ACC112 (cell line): ENCODE results near the gene CDYL.

Experiments
- H2AFZ ChIP-seq: fragments of 200-600 bp; sonication (generic); one replicate; pipeline ENCODE4 v1.6.0; 2017; ENCODE audit warnings: antibody characterized with exemption, low read length; ENCODE audit not compliant: unreplicated experiment
- H3K27ac ChIP-seq: fragments of 200-600 bp; sonication (generic); 2 replicates; pipeline ENCODE4 v1.5.1; 2014; ENCODE audit warnings: low read depth, mild to moderate bottlenecking, antibody characterized with exemption, low read length, moderate library complexity
- H3K27me3 ChIP-seq: fragments of 200-600 bp; sonication (generic); 2 replicates; pipeline ENCODE4 v1.6.1; 2014; ENCODE audit warnings: mild to moderate bottlenecking, antibody characterized with exemption, low read length, moderate library complexity, mixed read lengths; ENCODE audit not compliant: insufficient read depth
- H3K36me3 ChIP-seq: fragments of 200-600 bp; sonication (generic); 2 replicates; pipeline ENCODE4 v1.6.1; 2016; ENCODE audit warnings: mild to moderate bottlenecking, antibody characterized with exemption, low read length, moderate library complexity, mixed read lengths; ENCODE audit not compliant: insufficient read depth
- H3K4me1 ChIP-seq: fragments of 200-600 bp; sonication (generic); one replicate; pipeline ENCODE4 v1.6.1; 2016; ENCODE audit warnings: low read length, mixed read lengths; ENCODE audit not compliant: insufficient read depth, unreplicated experiment, control insufficient read depth
- H3K4me3 ChIP-seq: fragments of 200-600 bp; sonication (generic); 2 replicates; pipeline ENCODE4 v1.5.1; 2014; ENCODE audit warnings: mild to moderate bottlenecking, low read depth, low read length
- H3K79me2 ChIP-seq: fragments of 200-600 bp; sonication (generic); one replicate; pipeline ENCODE4 v1.6.0; 2016; ENCODE audit warnings: low read length; ENCODE audit not compliant: control insufficient read depth, unreplicated experiment, insufficient read depth

Gene CDYL

GRCh38 chr6:4944325-4944724 is 168.1 kb downstream of the CDYL start:
- H3K36me3 ChIP-seq: no peaks in the 10 kb centered on the region
- no peak overlapping the region for H2AFZ ChIP-seq
- H3K27ac ChIP-seq: peak overlapping the region; percentile 32; the same call in 1 of the 2 replicates
- H3K4me3 ChIP-seq: no peak overlapping the region
- H3K27me3 ChIP-seq: no peaks in the 10 kb centered on the region
- peaks cover 7% of the 10 kb centered on the region for H3K79me2 ChIP-seq
- peaks cover 34% of the 10 kb centered on the region for H3K4me1 ChIP-seq

GRCh38 chr6:4946521-4946920 is 170.3 kb downstream of the CDYL start:
- Histone ChIP-seq H3K27ac (no peak overlapping the region), H3K79me2 (peaks cover 7% of the 10 kb centered on the region), H3K4me3 (no peak overlapping the region), H2AFZ (no peak overlapping the region), H3K27me3 (no peaks in the 10 kb centered on the region), H3K4me1 (peaks cover 26% of the 10 kb centered on the region), H3K36me3 (no peaks in the 10 kb centered on the region)

DNA sequence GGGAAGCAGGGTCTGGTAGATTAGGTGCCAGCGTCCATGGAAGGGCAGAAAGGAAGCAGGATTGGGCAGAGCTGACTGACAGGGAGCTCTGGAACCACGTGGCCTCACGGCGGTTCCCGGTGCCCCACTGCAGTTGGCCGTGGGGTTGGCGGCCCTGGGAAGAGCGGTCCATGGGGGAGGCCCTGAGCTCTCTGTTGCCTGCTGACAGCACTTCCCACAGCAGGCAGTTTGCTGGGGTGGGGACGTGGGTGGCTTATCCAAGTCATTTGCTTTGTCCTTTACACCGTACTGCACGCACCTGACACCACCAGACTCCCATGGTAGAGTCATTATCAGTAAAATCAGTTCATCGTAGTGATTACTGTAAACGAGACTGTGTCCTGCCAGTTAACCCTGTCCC is 171.5 kb downstream of the CDYL start:
- H3K27ac ChIP-seq: no peak overlapping the region
- H3K4me1 ChIP-seq: peaks cover 15% of the 10 kb centered on the region
- no peaks in the 10 kb centered on the region; the same call in 1 of the 2 replicates for H3K36me3 ChIP-seq
- H3K4me3 ChIP-seq: no peak overlapping the region
- H3K27me3 ChIP-seq: no peaks in the 10 kb centered on the region
- no peak overlapping the region for H2AFZ ChIP-seq
- peaks cover 6% of the 10 kb centered on the region for H3K79me2 ChIP-seq

GRCh38 chr6:4948781-4949450 is 172.7 kb downstream of the CDYL start:
- H3K4me3 ChIP-seq: no peak overlapping the region
- H2AFZ ChIP-seq: no peak overlapping the region
- peaks cover 3% of the 10 kb centered on the region for H3K4me1 ChIP-seq
- no peaks in the 10 kb centered on the region for H3K79me2 ChIP-seq
- H3K27ac ChIP-seq: no peak overlapping the region
- no peaks in the 10 kb centered on the region; the same call in 1 of the 2 replicates for H3K36me3 ChIP-seq
- no peaks in the 10 kb centered on the region for H3K27me3 ChIP-seq

DNA sequence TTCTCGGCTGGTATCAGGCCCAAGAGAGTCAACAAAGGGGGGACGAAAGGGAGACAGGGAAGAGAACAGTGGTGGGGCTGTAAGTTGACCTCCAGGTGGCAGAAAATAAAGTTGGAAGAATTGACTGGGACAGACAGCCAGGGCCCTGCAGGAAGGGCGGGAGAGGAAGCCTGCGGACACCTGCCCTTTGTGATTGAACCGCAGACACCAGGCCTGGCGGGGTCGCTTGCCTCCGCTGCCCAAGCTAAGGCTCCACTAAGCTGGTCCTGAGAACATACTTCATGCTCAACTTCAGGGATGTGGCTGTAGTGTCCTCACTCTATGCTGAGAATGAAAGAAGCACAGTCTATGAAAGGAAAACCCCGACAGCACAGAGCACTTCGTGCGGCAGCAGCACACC is 173.9 kb downstream of the CDYL start:
- no peaks in the 10 kb centered on the region for H3K4me1 ChIP-seq
- H3K79me2 ChIP-seq: no peaks in the 10 kb centered on the region
- H3K36me3 ChIP-seq: no peaks in the 10 kb centered on the region; the same call in 1 of the 2 replicates
- H3K4me3 ChIP-seq: no peak overlapping the region
- H3K27ac ChIP-seq: no peak overlapping the region
- no peaks in the 10 kb centered on the region for H3K27me3 ChIP-seq
- H2AFZ ChIP-seq: no peak overlapping the region

GRCh38 chr6:4950836-4951533 is 174.8 kb downstream of the CDYL start:
- Histone ChIP-seq H3K4me3 (no peak overlapping the region), H3K79me2 (no peaks in the 10 kb centered on the region), H3K36me3 (no peaks in the 10 kb centered on the region; the same call in 1 of the 2 replicates), H2AFZ (no peak overlapping the region), H3K27me3 (no peaks in the 10 kb centered on the region), H3K4me1 (no peaks in the 10 kb centered on the region), H3K27ac (no peak overlapping the region)

DNA sequence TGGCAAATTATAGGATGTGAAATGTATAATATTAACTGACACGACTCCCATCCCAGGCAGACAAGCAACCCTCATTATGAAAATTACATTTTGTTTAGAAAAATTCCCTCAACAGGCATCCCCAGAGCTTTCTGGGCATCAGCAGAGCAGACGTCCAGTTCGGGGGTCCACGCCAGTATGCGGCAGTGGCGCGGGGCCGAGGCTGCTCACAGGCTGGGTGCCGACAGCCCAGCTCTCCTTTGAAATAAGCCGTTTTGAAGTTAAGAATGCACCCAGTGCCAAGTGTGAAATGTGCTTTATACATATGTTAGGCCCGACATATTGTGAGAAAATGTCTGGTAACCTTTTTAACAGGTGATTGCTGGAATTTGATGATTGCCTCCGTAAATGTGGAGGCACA is 177.2 kb downstream of the CDYL start:
- Histone ChIP-seq H3K27me3 (no peaks in the 10 kb centered on the region), H3K36me3 (no peaks in the 10 kb centered on the region; the same call in 1 of the 2 replicates), H3K79me2 (no peaks in the 10 kb centered on the region), H3K4me3 (no peak overlapping the region), H3K27ac (no peak overlapping the region), H3K4me1 (no peaks in the 10 kb centered on the region), H2AFZ (no peak overlapping the region)

- H3K36me3 ChIP-seq: no peaks in the 10 kb centered on the region; the same call in 1 of the 2 replicates
- H3K4me1 ChIP-seq: no peaks in the 10 kb centered on the region
- no peaks in the 10 kb centered on the region for H3K27me3 ChIP-seq
- no peaks in the 10 kb centered on the region for H3K79me2 ChIP-seq
- H3K4me3 ChIP-seq: no peak overlapping the region
- H2AFZ ChIP-seq: no peak overlapping the region
- no peak overlapping the region for H3K27ac ChIP-seq
These were observed 180.4 kb downstream of the CDYL start for GRCh38 chr6:4956625-4957024.

GRCh38 chr6:4957521-4958231 is 181.5 kb downstream of the CDYL start:
- Histone ChIP-seq H3K27ac (no peak overlapping the region), H3K79me2 (no peaks in the 10 kb centered on the region), H3K4me3 (no peak overlapping the region), H3K4me1 (no peaks in the 10 kb centered on the region), H3K36me3 (no peaks in the 10 kb centered on the region), H2AFZ (no peak overlapping the region), H3K27me3 (no peaks in the 10 kb centered on the region)

- Histone ChIP-seq H3K27ac (no peak overlapping the region), H2AFZ (no peak overlapping the region), H3K4me1 (no peaks in the 10 kb centered on the region), H3K79me2 (no peaks in the 10 kb centered on the region), H3K27me3 (no peaks in the 10 kb centered on the region), H3K36me3 (no peaks in the 10 kb centered on the region), H3K4me3 (no peak overlapping the region)
These were observed 182.4 kb downstream of the CDYL start for GRCh38 chr6:4958624-4959023.
